K562 (cell line): Measurements from ENCODE around the gene SREBF1. TPM values are rescaled to one million over a fixed set of nuclear protein-coding genes. Genes with fewer than 3 reads are reported as not detected.
A peak's percentile ranks its signal among the peaks of the same experiment; 100 is the strongest.

Experiments
- ATAC-seq: fragments of 200-7000 bp; cut with Tn5 transposase; 3 replicates; pipeline ENCODE4 v1.9.1; 2020; ENCODE audit warnings: moderate library complexity
- BruUV-seq: library from RNA; stranded (reverse); fragments of 400-500 nt; replicated peaks from 2 replicates; lab custom pipeline; 2021; lab: Mats Ljungman, UMichigan
- CTCF ChIA-PET: fragments of 300-600 bp; formaldehyde crosslinking; extraction: SDS; loops from one replicate; lab custom pipeline; 2021; ENCODE audit warnings: low intra/inter-chr PET ratio; lab: Yijun Ruan, JAX
- POLR2A ChIA-PET: fragments of 300-600, 350-650 bp; sonication (Branson Sonifier 250); formaldehyde crosslinking; extraction: SDS; loops from one replicate; lab custom pipeline; 2021; ENCODE audit warnings: antibody characterized with exemption, inconsistent platforms; lab: Yijun Ruan, JAX
- DNase-seq, 4 experiments: peaks; one replicate each; pipeline versions ENCODE4 v3.0.0 to v3.0.0-alpha.2; 2011 to 2018; ENCODE audit warnings: low spot score in 3 of 4, mixed read lengths in 3 of 4; ENCODE audit errors: extremely low read depth in 1 of 4
- FAIRE-seq: peaks from 2 replicates; lab custom pipeline; 2011; peaks lifted over from hg19 to GRCh38; lab: Jason Lieb, UNC
- H2AFZ ChIP-seq: 2 replicates; pipeline ENCODE4 v1.6.0; 2011; ENCODE audit warnings: low read depth, low read length, control low read depth, inconsistent platforms
- H3K27ac ChIP-seq: fragments of 200-600 bp; 3 replicates; pipeline ENCODE4 v1.8.0; 2011; ENCODE audit warnings: low read depth, mild to moderate bottlenecking, control low read depth, inconsistent platforms, low read length, moderate library complexity, mixed read lengths; ENCODE audit errors: extremely low read depth
- H3K27me3 ChIP-seq, 2 experiments: fragments of 300-600 bp in 1 of 2; 2 replicates in 1 of 2; 3 replicates in 1 of 2; pipeline versions ENCODE4 v1.6.0 to v1.8.0; 2011; ENCODE audit warnings: inconsistent platforms in 2 of 2, low read length in 2 of 2, mild to moderate bottlenecking in 1 of 2, mixed read lengths in 1 of 2, moderate library complexity in 1 of 2; ENCODE audit not compliant: control insufficient read depth in 2 of 2, insufficient read depth in 2 of 2
- H3K36me3 ChIP-seq: fragments of 300-600 bp; 3 replicates; pipeline ENCODE4 v1.8.0; 2011; ENCODE audit warnings: mild to moderate bottlenecking, low read length, inconsistent platforms; ENCODE audit not compliant: control insufficient read depth, insufficient read depth
- H3K4me1 ChIP-seq, 2 experiments: fragments of 200-600 bp in 1 of 2; replicated peaks in 1 of 2; 2 replicates in 1 of 2; 3 replicates in 1 of 2; pipeline versions ENCODE4 v1.5.1 to v1.8.0; 2011; ENCODE audit warnings: inconsistent platforms in 2 of 2, low read length in 2 of 2, mild to moderate bottlenecking in 1 of 2, mixed read lengths in 1 of 2, moderate library complexity in 1 of 2; ENCODE audit not compliant: control insufficient read depth in 2 of 2, insufficient read depth in 2 of 2
- H3K4me2 ChIP-seq: 2 replicates; pipeline ENCODE4 v1.6.1; 2011; ENCODE audit warnings: low read length, control low read depth, inconsistent platforms, mixed read lengths; ENCODE audit not compliant: insufficient read depth
- H3K4me3 ChIP-seq: fragments of 200-600 bp; sonication (generic), shearing (Covaris generic); 2 replicates; pipeline ENCODE4 v1.5.1; 2016; ENCODE audit warnings: control low read depth, inconsistent platforms
- H3K79me2 ChIP-seq: fragments of 200-600 bp; 3 replicates; pipeline ENCODE4 v1.8.0; 2011; ENCODE audit warnings: low read length, inconsistent platforms; ENCODE audit not compliant: control insufficient read depth, insufficient read depth
- H3K9ac ChIP-seq, 2 experiments: 2 replicates each; pipeline versions ENCODE4 v1.6.0 to v1.6.1; 2011; ENCODE audit warnings: low read depth in 2 of 2, low read length in 2 of 2, control low read depth in 1 of 2, inconsistent platforms in 1 of 2, mild to moderate bottlenecking in 1 of 2, mixed read lengths in 1 of 2; ENCODE audit not compliant: insufficient read depth in 1 of 2
- H3K9me1 ChIP-seq: one replicate; pipeline ENCODE4 v1.6.0; 2011; ENCODE audit warnings: inconsistent platforms, mild to moderate bottlenecking, low read length, moderate library complexity; ENCODE audit not compliant: control insufficient read depth, insufficient read depth
- H3K9me3 ChIP-seq: replicated peaks from 2 replicates; pipeline ENCODE4 v1.5.1; 2011; ENCODE audit warnings: low read depth, low read length, inconsistent platforms; ENCODE audit not compliant: control insufficient read depth, insufficient read depth
- H4K20me1 ChIP-seq: replicated peaks from 2 replicates; pipeline ENCODE4 v1.6.1; 2011; ENCODE audit warnings: low read length, inconsistent platforms, mixed read lengths; ENCODE audit not compliant: control insufficient read depth, insufficient read depth
- DDX20 ChIP-seq: fragments of 450-650 bp; IDR thresholded peaks from 2 replicates; pipeline ENCODE4 v1.6.1; 2016; ENCODE audit warnings: missing genetic modification characterization, low read depth, mild to moderate bottlenecking, missing compliant biosample characterization, moderate library complexity
- FIP1L1 ChIP-seq: fragments of 200-400 bp; formaldehyde crosslinking; IDR thresholded peaks from 2 replicates; pipeline ENCODE4 v1.6.1; 2018; ENCODE audit warnings: mild to moderate bottlenecking, low read depth, low read length; ENCODE audit not compliant: poor library complexity, severe bottlenecking
- ZNF384 ChIP-seq: IDR thresholded peaks from 2 replicates; pipeline ENCODE4 v1.6.1; 2012; ENCODE audit warnings: low read depth, low read length, improper control_type of control experiment
- WGBS: fragments of 100-300 bp; shearing (Covaris generic); methylation state at CpG from one replicate; pipeline ENCODE4 v1.1.6; 2016; ENCODE audit warnings: low coverage, mixed read lengths; ENCODE audit not compliant: insufficient coverage; ENCODE audit errors: missing lambda C conversion rate; 5-methylcytosine and 5-hydroxymethylcytosine counted together
- in situ Hi-C: fragments of 300-500 bp; cut with MboI; formaldehyde crosslinking; loops from 4 replicates; pipeline ENCODE4 v1.15.0; 2018; ENCODE audit warnings: inconsistent platforms, mixed read lengths
- intact Hi-C: fragments of 100-400 bp; cut with micrococcal nuclease; formaldehyde crosslinking; loops from 2 replicates; pipeline ENCODE4 v1.14.2; 2022
- polyA plus RNA-seq, 8 experiments: library from polyadenylated mRNA; depleted of rRNA in 4 of 8; stranded (reverse) in 5 of 8; unstranded in 3 of 8; fragments of >200 nt; fragmentation: Nextera tagmentation in 2 of 8; fragmentation: Illumina TruSeq in 1 of 8; extraction: Ambion mirVana in 2 of 8; extraction: Trizol in 1 of 8; gene quantifications; 2 replicates each; pipeline versions ENCODE4 v1.2.1 to v1.2.3, GENCODE V29; 2011 to 2014; ENCODE audit warnings: inconsistent platforms in 1 of 8, missing spikeins in 1 of 8
- total RNA-seq, 7 experiments: library from RNA; depleted of rRNA in 6 of 7; stranded (reverse); fragments of >200 nt in 6 of 7; fragmentation: Illumina TruSeq in 2 of 7; extraction: Trizol in 2 of 7; gene quantifications; 2 replicates each; pipeline versions ENCODE4 v1.2.1 to v1.2.3, GENCODE V29; 2011 to 2021; ENCODE audit warnings: low replicate concordance in 1 of 7
- TF ChIP-seq, protein P1 (sequence below): sonication (generic); formaldehyde crosslinking; IDR thresholded peaks from 2 replicates; pipeline ENCODE4 v1.8.0; 2023; ENCODE audit warnings: mild to moderate bottlenecking, missing genetic modification reagents
- TF ChIP-seq, protein P2 (sequence below): sonication (generic); formaldehyde crosslinking; IDR thresholded peaks from 2 replicates; pipeline ENCODE4 v1.8.0; 2023; ENCODE audit warnings: mild to moderate bottlenecking, missing genetic modification reagents

The SREBF1 gene
- total and polyA plus RNA-seq, 9 of the 15 experiments (the other 6 are each of a cell fraction or from before 2014, with no cell fraction given) = 1.6 to 169 (median 69.4) TPM

DNA sequence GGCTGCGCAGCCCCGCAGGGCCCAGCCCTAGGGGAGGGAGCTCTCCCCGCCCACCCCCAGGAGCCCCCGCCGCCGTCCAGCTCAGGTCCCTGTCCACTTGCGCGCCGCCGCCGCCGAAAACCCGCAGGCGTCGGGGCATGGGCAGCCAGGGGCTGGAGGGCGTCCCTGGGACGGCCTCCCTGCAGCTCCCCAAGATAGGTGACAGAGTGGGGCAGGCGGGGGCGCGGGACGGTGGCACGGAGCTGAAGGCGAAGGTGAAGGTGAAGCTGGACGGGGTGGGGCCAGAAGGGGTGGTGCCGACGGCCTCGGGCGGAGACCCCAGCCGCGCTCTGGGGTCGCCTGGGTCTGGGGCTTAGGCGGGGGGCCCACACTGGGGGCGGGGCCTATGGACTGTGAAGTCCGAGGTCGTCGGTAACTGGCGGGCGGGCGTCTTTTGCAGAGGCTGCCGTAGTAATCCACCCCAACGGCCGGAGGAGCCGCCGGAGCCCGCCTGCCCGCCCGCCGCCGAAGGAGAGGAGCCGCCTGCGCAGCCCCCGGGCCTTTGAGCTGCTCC lies 27.2 kb downstream of the SREBF1 start:
- FAIRE-seq = no peak
- Histone ChIP-seq H3K4me1 (peaks cover 6 to 65% of the 10 kb centered on the region in 2 experiments; a peak in 4 of 5 replicates), H4K20me1 (no peaks in the 10 kb centered on the region; the same call in 1 of the 2 replicates), H3K79me2 (no peaks in the 10 kb centered on the region; the same call in 2 of the 3 replicates), H3K27ac (no peak overlapping the region), H2AFZ (no peak overlapping the region), H3K27me3 (no peaks in the 10 kb centered on the region), H3K9ac (no peak overlapping the region)
- intact Hi-C loops = no loop called here
- DNase-seq = no peak
- WGBS = 93% methylated on average over 3 of the region's 52 CpGs
- in situ Hi-C loops = no loop called here
- POLR2A ChIA-PET = interaction anchor here (1.4 kb wide), 1 partner anchor 12 kb away, joined by 3 read pairs; no protein-coding TSS in a partner anchor
- TF ChIP-seq, protein P1, sequence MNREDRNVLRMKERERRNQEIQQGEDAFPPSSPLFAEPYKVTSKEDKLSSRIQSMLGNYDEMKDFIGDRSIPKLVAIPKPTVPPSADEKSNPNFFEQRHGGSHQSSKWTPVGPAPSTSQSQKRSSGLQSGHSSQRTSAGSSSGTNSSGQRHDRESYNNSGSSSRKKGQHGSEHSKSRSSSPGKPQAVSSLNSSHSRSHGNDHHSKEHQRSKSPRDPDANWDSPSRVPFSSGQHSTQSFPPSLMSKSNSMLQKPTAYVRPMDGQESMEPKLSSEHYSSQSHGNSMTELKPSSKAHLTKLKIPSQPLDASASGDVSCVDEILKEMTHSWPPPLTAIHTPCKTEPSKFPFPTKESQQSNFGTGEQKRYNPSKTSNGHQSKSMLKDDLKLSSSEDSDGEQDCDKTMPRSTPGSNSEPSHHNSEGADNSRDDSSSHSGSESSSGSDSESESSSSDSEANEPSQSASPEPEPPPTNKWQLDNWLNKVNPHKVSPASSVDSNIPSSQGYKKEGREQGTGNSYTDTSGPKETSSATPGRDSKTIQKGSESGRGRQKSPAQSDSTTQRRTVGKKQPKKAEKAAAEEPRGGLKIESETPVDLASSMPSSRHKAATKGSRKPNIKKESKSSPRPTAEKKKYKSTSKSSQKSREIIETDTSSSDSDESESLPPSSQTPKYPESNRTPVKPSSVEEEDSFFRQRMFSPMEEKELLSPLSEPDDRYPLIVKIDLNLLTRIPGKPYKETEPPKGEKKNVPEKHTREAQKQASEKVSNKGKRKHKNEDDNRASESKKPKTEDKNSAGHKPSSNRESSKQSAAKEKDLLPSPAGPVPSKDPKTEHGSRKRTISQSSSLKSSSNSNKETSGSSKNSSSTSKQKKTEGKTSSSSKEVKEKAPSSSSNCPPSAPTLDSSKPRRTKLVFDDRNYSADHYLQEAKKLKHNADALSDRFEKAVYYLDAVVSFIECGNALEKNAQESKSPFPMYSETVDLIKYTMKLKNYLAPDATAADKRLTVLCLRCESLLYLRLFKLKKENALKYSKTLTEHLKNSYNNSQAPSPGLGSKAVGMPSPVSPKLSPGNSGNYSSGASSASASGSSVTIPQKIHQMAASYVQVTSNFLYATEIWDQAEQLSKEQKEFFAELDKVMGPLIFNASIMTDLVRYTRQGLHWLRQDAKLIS (CRISPR knock-in tag) = no peak
- TF ChIP-seq FIP1L1 (peak; percentile 24), DDX20 (tag) (no peak), ZNF384 (no peak)
- TF ChIP-seq, protein P2, sequence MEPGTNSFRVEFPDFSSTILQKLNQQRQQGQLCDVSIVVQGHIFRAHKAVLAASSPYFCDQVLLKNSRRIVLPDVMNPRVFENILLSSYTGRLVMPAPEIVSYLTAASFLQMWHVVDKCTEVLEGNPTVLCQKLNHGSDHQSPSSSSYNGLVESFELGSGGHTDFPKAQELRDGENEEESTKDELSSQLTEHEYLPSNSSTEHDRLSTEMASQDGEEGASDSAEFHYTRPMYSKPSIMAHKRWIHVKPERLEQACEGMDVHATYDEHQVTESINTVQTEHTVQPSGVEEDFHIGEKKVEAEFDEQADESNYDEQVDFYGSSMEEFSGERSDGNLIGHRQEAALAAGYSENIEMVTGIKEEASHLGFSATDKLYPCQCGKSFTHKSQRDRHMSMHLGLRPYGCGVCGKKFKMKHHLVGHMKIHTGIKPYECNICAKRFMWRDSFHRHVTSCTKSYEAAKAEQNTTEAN = no peak
- TF ChIP-seq, all 486 proteins: peak for 1
- no TSS peak for BruUV-seq
- Histone ChIP-seq H3K36me3 (peaks cover 49% of the 10 kb centered on the region; the same call in 2 of the 3 replicates), H3K4me2 (no peak overlapping the region), H3K4me3 (no peak overlapping the region), H3K9me3 (no peaks in the 10 kb centered on the region), H3K9me1 (no peaks in the 10 kb centered on the region)
- no peak for ATAC-seq
- CTCF ChIA-PET = interaction anchor here (0.6 kb wide), 1 partner anchor 54 kb away, joined by 3 read pairs; no protein-coding TSS in a partner anchor
